ENCODE data around the gene AGTPBP1. TPM values are rescaled to one million over a fixed set of nuclear protein-coding genes. Genes with fewer than 3 reads are reported as not detected.

Gene AGTPBP1
- total RNA-seq, 2 donors from 2014 or later = 10.0 to 10.5 TPM

GRCh38 chr9:85685081-85685480, 56.7 kb downstream of the AGTPBP1 start:
- DNase-seq (ENCODE audit: low spot score) = no peak
- Histone ChIP-seq H3K27ac (no peak overlapping the region), H3K36me3 (no peaks in the 10 kb centered on the region), H3K27me3 (replicated peaks; ENCODE audit: insufficient read depth) (no peaks in the 10 kb centered on the region), H3K4me1 (replicated peaks) (no peaks in the 10 kb centered on the region), H3K9me3 (no peaks in the 10 kb centered on the region), H3K4me3 (no peak overlapping the region)
- TF ChIP-seq CTCF (IDR thresholded peaks at IDR 0.05) (no peak), POLR2A (IDR thresholded peaks at IDR 0.05) (no peak), POLR2AphosphoS5 (IDR thresholded peaks at IDR 0.05) (no peak)
- intact Hi-C loops (cut with DNase I) = no loop called here

- no peak overlapping the region for H3K27ac ChIP-seq
- no peak for DNase-seq (ENCODE audit: low spot score)
- TF ChIP-seq POLR2AphosphoS5 (IDR thresholded peaks at IDR 0.05) = no peak
- TF ChIP-seq CTCF (IDR thresholded peaks at IDR 0.05) = no peak
- no peak for TF ChIP-seq POLR2A (IDR thresholded peaks at IDR 0.05)
- H3K4me1 ChIP-seq (replicated peaks) = no peaks in the 10 kb centered on the region
- no peaks in the 10 kb centered on the region for H3K9me3 ChIP-seq
- H3K36me3 ChIP-seq = no peaks in the 10 kb centered on the region
- H3K4me3 ChIP-seq = no peak overlapping the region
- no peaks in the 10 kb centered on the region for H3K27me3 ChIP-seq (replicated peaks; ENCODE audit: insufficient read depth)
- 96% methylated on average over 2 of the region's 2 CpGs for WGBS
- intact Hi-C loops (cut with DNase I) = no loop called here
These were observed 65.0 kb downstream of the AGTPBP1 start for GRCh38 chr9:85676790-85677189.

- no peak for DNase-seq (ENCODE audit: low spot score)
- Histone ChIP-seq H3K27ac (no peak overlapping the region), H3K36me3 (no peaks in the 10 kb centered on the region), H3K27me3 (replicated peaks; ENCODE audit: insufficient read depth) (no peaks in the 10 kb centered on the region), H3K4me1 (replicated peaks) (no peaks in the 10 kb centered on the region), H3K9me3 (no peaks in the 10 kb centered on the region), H3K4me3 (no peak overlapping the region)
- TF ChIP-seq POLR2A (IDR thresholded peaks at IDR 0.05) (no peak), CTCF (IDR thresholded peaks at IDR 0.05) (no peak), POLR2AphosphoS5 (IDR thresholded peaks at IDR 0.05) (no peak)
- intact Hi-C loops (cut with DNase I) = no loop called here
- 84% methylated on average over 1 of the region's 1 CpG for WGBS
These were observed 74.4 kb downstream of the AGTPBP1 start for GRCh38 chr9:85667374-85667773.

- 77% methylated on average over 2 of the region's 2 CpGs for WGBS
- Histone ChIP-seq H3K9me3 (no peaks in the 10 kb centered on the region), H3K4me1 (replicated peaks) (no peaks in the 10 kb centered on the region), H3K27ac (no peak overlapping the region), H3K4me3 (no peak overlapping the region), H3K36me3 (no peaks in the 10 kb centered on the region), H3K27me3 (replicated peaks; ENCODE audit: insufficient read depth) (no peaks in the 10 kb centered on the region)
- intact Hi-C loops (cut with DNase I) = no loop called here
- TF ChIP-seq POLR2AphosphoS5 (IDR thresholded peaks at IDR 0.05) (no peak), POLR2A (IDR thresholded peaks at IDR 0.05) (no peak), CTCF (IDR thresholded peaks at IDR 0.05) (no peak)
- DNase-seq (ENCODE audit: low spot score) = no peak
These were observed 75.7 kb downstream of the AGTPBP1 start for GRCh38 chr9:85666086-85666485.

GRCh38 chr9:85662573-85662972, 79.2 kb downstream of the AGTPBP1 start:
- 81% methylated on average over 1 of the region's 1 CpG for WGBS
- intact Hi-C loops (cut with DNase I) = no loop called here
- no peak for TF ChIP-seq CTCF (IDR thresholded peaks at IDR 0.05)
- TF ChIP-seq POLR2A (IDR thresholded peaks at IDR 0.05) = no peak
- TF ChIP-seq POLR2AphosphoS5 (IDR thresholded peaks at IDR 0.05) = no peak
- DNase-seq (ENCODE audit: low spot score) = no peak
- Histone ChIP-seq H3K36me3 (no peaks in the 10 kb centered on the region), H3K4me3 (no peak overlapping the region), H3K27me3 (replicated peaks; ENCODE audit: insufficient read depth) (no peaks in the 10 kb centered on the region), H3K4me1 (replicated peaks) (no peaks in the 10 kb centered on the region), H3K9me3 (no peaks in the 10 kb centered on the region), H3K27ac (no peak overlapping the region)
